Colon (tissue), 2 donors: ENCODE data around the gene SIRT2.
"Not testable (repeated sequence)": the region's sequence is repeated elsewhere in the genome, so short reads cannot be mapped to it uniquely, and the experiment has no call there.

Source experiments
- FAIRE-seq: peaks from 2 replicates; lab custom pipeline; 2012; peaks lifted over from hg19 to GRCh38; lab: Jason Lieb, UNC
- donor health status: control.
- donor health status: control.

SIRT2 gene

GRCh38 chr19:38894968-38895367, 4.5 kb downstream of the SIRT2 start:
- FAIRE-seq: no peak

- no peak for FAIRE-seq
Observed at GRCh38 chr19:38893341-38893771, 6.1 kb downstream of the SIRT2 start.

GRCh38 chr19:38892841-38893240, 6.6 kb downstream of the SIRT2 start:
- no peak for FAIRE-seq

- no peak for FAIRE-seq
Observed at GRCh38 chr19:38891771-38892170, 7.6 kb downstream of the SIRT2 start.

GRCh38 chr19:38890686-38891085, 8.7 kb downstream of the SIRT2 start:
- no peak for FAIRE-seq

- no peak for FAIRE-seq
Observed at GRCh38 chr19:38889803-38890202, 9.6 kb downstream of the SIRT2 start.

- no peak for FAIRE-seq
Observed at GRCh38 chr19:38888876-38889275, 10.5 kb downstream of the SIRT2 start.

- not testable (repeated sequence) for FAIRE-seq
Observed at GRCh38 chr19:38884691-38885090, 14.7 kb downstream of the SIRT2 start.

GRCh38 chr19:38883286-38883685, 16.1 kb downstream of the SIRT2 start:
- no peak for FAIRE-seq

GRCh38 chr19:38880882-38881609, 18.4 kb downstream of the SIRT2 start:
- no peak for FAIRE-seq

GRCh38 chr19:38880076-38880881, 19.1 kb downstream of the SIRT2 start:
- no peak for FAIRE-seq

GRCh38 chr19:38879400-38879751, 20.0 kb downstream of the SIRT2 start:
- no peak for FAIRE-seq

- no peak for FAIRE-seq
Observed at GRCh38 chr19:38878575-38879399, 20.6 kb downstream of the SIRT2 start.

- FAIRE-seq: no peak
Observed at GRCh38 chr19:38877781-38878574, 21.4 kb downstream of the SIRT2 start, which contains the start of gene RINL. Gene RINL (minus strand): TSS chr19:38878275. CDS start chr19:38876742, 1,533 bp downstream.

- no peak for FAIRE-seq
Observed at GRCh38 chr19:38875656-38876395, 23.6 kb downstream of the SIRT2 start.

- not testable (repeated sequence) for FAIRE-seq
Observed at GRCh38 chr19:38873400-38873799, 26.0 kb downstream of the SIRT2 start.

- FAIRE-seq: no peak
Observed at GRCh38 chr19:38870612-38871011, 28.8 kb downstream of the SIRT2 start.

GRCh38 chr19:38869836-38870607, 29.4 kb downstream of the SIRT2 start:
- no peak for FAIRE-seq

- no peak for FAIRE-seq
Observed at GRCh38 chr19:38869160-38869835, 30.1 kb downstream of the SIRT2 start.

- no peak for FAIRE-seq
Observed at GRCh38 chr19:38868551-38868950, 30.9 kb downstream of the SIRT2 start.
